IPS-18a (cell line): Measurements from ENCODE around the gene DYRK1B.

Experiments
- H3K27ac ChIP-seq: one replicate; pipeline ENCODE4 v1.5.1; 2013; ENCODE audit warnings: low read length
- H3K27me3 ChIP-seq: one replicate; pipeline ENCODE4 v1.6.1; 2013; ENCODE audit warnings: mild to moderate bottlenecking, low read length; ENCODE audit not compliant: control insufficient read depth, insufficient read depth
- H3K36me3 ChIP-seq: one replicate; pipeline ENCODE4 v1.6.1; 2013; ENCODE audit warnings: low read depth, low read length; ENCODE audit not compliant: control insufficient read depth
- H3K4me1 ChIP-seq: one replicate; pipeline ENCODE4 v1.6.1; 2013; ENCODE audit warnings: low read depth, low read length; ENCODE audit not compliant: control insufficient read depth
- H3K4me3 ChIP-seq: one replicate; pipeline ENCODE4 v1.5.1; 2013; ENCODE audit warnings: low read length
- H3K9ac ChIP-seq: one replicate; pipeline ENCODE4 v1.6.1; 2013; ENCODE audit warnings: mild to moderate bottlenecking, low read length, moderate library complexity
- H3K9me3 ChIP-seq: one replicate; pipeline ENCODE4 v1.6.1; 2013; ENCODE audit warnings: low read depth, low read length; ENCODE audit not compliant: control insufficient read depth

DYRK1B gene

DNA sequence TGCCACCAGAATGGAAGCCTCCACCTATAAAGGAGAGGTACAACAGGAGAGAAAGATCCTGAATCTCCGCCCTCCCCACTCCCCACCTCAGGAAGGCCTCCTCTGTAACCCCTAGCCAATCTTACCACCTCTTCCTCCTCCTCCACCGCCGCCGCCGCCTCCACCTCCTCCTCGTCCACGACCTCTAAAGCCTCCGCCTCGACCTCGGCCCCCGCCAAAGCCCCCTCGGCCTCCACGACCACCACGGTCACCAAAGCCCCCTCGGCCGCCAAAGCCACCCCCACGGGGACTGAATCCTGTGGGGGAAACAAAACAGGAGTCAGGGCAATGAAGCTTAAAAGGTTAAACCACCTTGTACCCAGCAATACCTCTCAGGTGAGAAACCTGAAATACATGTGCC lies 6.5 kb upstream of the DYRK1B start:
- H3K9ac ChIP-seq: no peak overlapping the region
- no peaks in the 10 kb centered on the region for H3K27me3 ChIP-seq
- no peak overlapping the region for H3K27ac ChIP-seq
- peaks cover 49% of the 10 kb centered on the region for H3K36me3 ChIP-seq
- no peaks in the 10 kb centered on the region for H3K9me3 ChIP-seq
- peaks cover 16% of the 10 kb centered on the region for H3K4me1 ChIP-seq
- no peak overlapping the region for H3K4me3 ChIP-seq

GRCh38 chr19:39839678-39840327 lies 5.8 kb upstream of the DYRK1B start:
- Histone ChIP-seq H3K27me3 (no peaks in the 10 kb centered on the region), H3K4me3 (no peak overlapping the region), H3K27ac (no peak overlapping the region), H3K4me1 (peaks cover 11% of the 10 kb centered on the region), H3K9me3 (no peaks in the 10 kb centered on the region), H3K9ac (no peak overlapping the region), H3K36me3 (peaks cover 52% of the 10 kb centered on the region)

DNA sequence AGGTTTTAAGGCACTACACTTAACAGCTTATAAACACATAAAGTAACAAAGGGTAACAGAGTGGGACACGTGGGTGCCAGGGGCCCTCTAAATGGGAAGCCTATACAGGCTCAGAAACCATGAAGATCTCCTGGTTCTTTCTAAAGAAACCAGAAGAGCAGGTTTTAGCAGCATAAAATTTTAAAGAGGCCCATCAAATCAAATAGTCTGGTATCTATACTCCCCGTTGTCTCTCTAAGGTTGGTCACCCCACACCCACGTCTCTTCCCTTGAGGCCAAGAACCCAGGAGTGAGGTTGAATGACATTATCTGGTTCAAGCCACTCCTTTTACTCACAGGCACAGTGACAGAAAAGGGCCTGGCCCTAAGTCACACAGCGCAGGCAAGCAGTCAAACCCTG lies 4.6 kb upstream of the DYRK1B start:
- Histone ChIP-seq H3K36me3 (peaks cover 58% of the 10 kb centered on the region), H3K4me3 (no peak overlapping the region), H3K27ac (no peak overlapping the region), H3K4me1 (peaks cover 12% of the 10 kb centered on the region), H3K9ac (no peak overlapping the region), H3K9me3 (no peaks in the 10 kb centered on the region), H3K27me3 (no peaks in the 10 kb centered on the region)

GRCh38 chr19:39837978-39838377 lies 4.0 kb upstream of the DYRK1B start:
- Histone ChIP-seq H3K27me3 (no peaks in the 10 kb centered on the region), H3K27ac (no peak overlapping the region), H3K4me3 (no peak overlapping the region), H3K36me3 (peaks cover 58% of the 10 kb centered on the region), H3K9ac (no peak overlapping the region), H3K9me3 (no peaks in the 10 kb centered on the region), H3K4me1 (peaks cover 9% of the 10 kb centered on the region)

DNA sequence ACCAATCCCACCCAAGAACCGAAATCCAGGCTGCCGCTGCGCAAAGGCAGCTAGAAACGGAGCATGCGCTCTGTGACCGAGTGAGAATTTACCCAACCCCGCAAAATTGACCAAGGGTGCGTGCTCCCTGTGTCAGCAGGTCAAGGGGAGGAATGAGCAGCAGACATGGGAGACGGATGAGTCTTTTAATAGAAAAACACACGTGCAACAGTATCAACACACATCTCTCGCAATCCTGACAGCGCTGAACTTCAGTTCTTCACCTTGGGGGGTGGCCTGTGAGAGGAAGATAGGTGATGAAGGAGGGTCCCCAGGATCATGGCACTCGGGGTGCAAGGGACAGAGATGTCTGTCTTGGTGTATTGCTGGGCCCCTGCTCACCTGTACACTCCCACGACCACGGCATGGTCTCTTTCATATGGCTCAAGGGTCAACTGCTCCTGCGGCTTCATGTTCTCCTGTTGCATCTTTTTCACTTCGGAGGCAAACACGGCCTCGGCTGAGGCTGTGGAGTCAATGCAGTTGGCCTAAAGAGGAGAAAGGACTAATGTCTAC lies 402 bp upstream of the DYRK1B start:
- H3K4me3 ChIP-seq: peak overlapping the region; percentile 86
- H3K9me3 ChIP-seq: no peaks in the 10 kb centered on the region
- H3K36me3 ChIP-seq: peaks cover 60% of the 10 kb centered on the region
- H3K9ac ChIP-seq: no peak overlapping the region
- H3K4me1 ChIP-seq: peaks cover 9% of the 10 kb centered on the region
- no peaks in the 10 kb centered on the region for H3K27me3 ChIP-seq
- H3K27ac ChIP-seq: no peak overlapping the region

DNA sequence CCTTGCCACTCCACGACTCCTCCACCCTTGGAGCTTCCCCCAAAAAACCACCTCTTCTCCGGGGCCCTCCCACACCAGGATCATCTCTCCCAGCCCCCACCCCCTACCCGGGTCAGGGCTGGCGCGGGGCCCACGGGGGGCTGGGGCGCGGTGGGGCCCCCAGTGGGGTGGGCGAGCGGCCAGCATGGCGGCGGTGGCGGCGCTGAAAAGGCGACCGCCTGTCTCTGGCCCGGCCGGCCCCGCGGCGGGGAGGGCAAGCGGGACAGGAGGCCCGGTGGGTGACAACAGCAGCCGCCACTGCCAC lies 850 bp downstream of the DYRK1B start:
- Histone ChIP-seq H3K4me1 (peaks cover 9% of the 10 kb centered on the region), H3K27ac (peak overlapping the region; percentile 25), H3K36me3 (peaks cover 56% of the 10 kb centered on the region), H3K9ac (peak overlapping the region; percentile 90), H3K4me3 (peak overlapping the region; percentile 86), H3K27me3 (no peaks in the 10 kb centered on the region), H3K9me3 (no peaks in the 10 kb centered on the region)

- H3K27me3 ChIP-seq: no peaks in the 10 kb centered on the region
- peak overlapping the region; percentile 86 for H3K4me3 ChIP-seq
- H3K36me3 ChIP-seq: peaks cover 53% of the 10 kb centered on the region
- H3K27ac ChIP-seq: peak overlapping the region; percentile 25
- no peaks in the 10 kb centered on the region for H3K9me3 ChIP-seq
- peaks cover 9% of the 10 kb centered on the region for H3K4me1 ChIP-seq
- H3K9ac ChIP-seq: peak overlapping the region; percentile 90
These were observed 1.4 kb downstream of the DYRK1B start for GRCh38 chr19:39832341-39833083.

DNA sequence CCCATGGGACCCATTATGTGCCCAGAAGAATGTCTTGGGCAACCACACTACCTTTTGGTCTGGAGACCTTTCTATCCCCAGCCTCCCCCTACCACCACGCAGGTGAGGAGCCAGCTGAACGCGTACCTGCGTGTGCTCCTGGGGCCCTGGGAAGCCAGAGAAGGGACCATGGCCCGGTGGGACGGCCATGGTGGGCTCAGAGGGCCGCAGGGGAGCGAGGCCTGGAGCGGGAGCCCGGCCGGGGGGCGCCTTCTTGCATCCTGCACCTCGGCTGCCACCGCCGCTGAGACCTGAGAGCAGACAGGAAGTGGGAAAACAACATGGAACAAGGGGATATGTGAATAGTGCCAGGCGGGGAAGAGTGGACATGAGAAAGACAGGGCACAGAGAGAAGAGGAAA lies 2.3 kb downstream of the DYRK1B start:
- Histone ChIP-seq H3K4me1 (peaks cover 9% of the 10 kb centered on the region), H3K27ac (no peak overlapping the region), H3K27me3 (no peaks in the 10 kb centered on the region), H3K36me3 (peaks cover 48% of the 10 kb centered on the region), H3K9ac (no peak overlapping the region), H3K4me3 (no peak overlapping the region), H3K9me3 (no peaks in the 10 kb centered on the region)

- Histone ChIP-seq H3K4me1 (peaks cover 9% of the 10 kb centered on the region), H3K9ac (no peak overlapping the region), H3K4me3 (no peak overlapping the region), H3K9me3 (no peaks in the 10 kb centered on the region), H3K27ac (no peak overlapping the region), H3K27me3 (no peaks in the 10 kb centered on the region), H3K36me3 (peaks cover 46% of the 10 kb centered on the region)
These were observed 3.1 kb downstream of the DYRK1B start for GRCh38 chr19:39830847-39831246.

DNA sequence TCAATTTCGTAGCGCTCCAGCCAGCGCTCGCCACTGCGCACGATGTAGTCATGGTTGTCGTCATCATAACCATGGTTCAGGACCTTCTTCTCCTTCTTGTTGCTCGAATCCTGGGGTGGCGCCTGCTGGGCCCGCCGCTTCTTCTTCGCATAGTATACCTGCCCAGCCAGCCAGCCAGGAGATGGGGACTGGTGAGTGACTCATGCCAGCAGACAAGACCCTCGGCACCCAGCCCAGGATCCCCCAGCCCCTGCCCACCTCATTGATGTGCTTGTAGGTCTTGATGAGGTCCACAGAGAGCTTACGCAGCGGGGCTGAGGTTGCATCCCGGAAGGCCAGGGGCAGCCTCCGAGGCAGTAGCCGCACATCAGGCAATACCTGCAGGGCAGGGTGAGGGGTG lies 3.6 kb downstream of the DYRK1B start:
- Histone ChIP-seq H3K9ac (no peak overlapping the region), H3K27me3 (no peaks in the 10 kb centered on the region), H3K4me3 (no peak overlapping the region), H3K27ac (no peak overlapping the region), H3K9me3 (no peaks in the 10 kb centered on the region), H3K36me3 (peaks cover 43% of the 10 kb centered on the region), H3K4me1 (peaks cover 9% of the 10 kb centered on the region)

- Histone ChIP-seq H3K36me3 (peaks cover 39% of the 10 kb centered on the region), H3K27me3 (no peaks in the 10 kb centered on the region), H3K4me1 (peaks cover 9% of the 10 kb centered on the region), H3K4me3 (no peak overlapping the region), H3K9ac (no peak overlapping the region), H3K9me3 (no peaks in the 10 kb centered on the region), H3K27ac (no peak overlapping the region)
These were observed 4.2 kb downstream of the DYRK1B start for GRCh38 chr19:39829702-39830275.
